Activated CD4-positive, alpha-beta T cell treated with anti-CD3 and anti-CD28 coated beads, Interleukin-2, amount 50 U/mL, for 1 hour (primary cell): ENCODE results near the gene NRN1L.
"Not testable (repeated sequence)": the region's sequence is repeated elsewhere in the genome, so short reads cannot be mapped to it uniquely, and the experiment has no call there.

ENCODE experiments used
- DNase-seq: peaks from one replicate; pipeline ENCODE4 v3.0.0-alpha.2; 2020

NRN1L gene

DNA sequence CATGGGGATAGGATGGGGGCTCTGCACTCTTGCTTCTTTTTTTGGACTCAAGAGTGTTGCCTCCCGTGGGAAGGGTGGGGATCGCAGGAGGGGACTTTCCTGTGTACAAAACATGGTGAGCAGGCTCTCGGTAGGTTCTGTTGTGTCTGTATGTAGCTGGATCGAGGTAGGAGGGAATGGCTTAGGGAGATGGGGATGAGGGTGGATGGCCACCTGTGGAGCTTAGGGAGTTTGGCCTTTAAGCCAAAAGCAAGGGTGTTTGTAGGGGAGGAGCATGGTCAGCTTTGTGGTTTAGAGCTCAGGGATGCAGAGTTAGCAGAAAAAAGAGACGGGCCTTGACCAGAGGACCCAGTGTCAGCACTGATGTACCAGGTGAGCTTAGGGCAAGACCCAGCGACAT is 22.8 kb upstream of the NRN1L start:
- DNase-seq: no peak

DNA sequence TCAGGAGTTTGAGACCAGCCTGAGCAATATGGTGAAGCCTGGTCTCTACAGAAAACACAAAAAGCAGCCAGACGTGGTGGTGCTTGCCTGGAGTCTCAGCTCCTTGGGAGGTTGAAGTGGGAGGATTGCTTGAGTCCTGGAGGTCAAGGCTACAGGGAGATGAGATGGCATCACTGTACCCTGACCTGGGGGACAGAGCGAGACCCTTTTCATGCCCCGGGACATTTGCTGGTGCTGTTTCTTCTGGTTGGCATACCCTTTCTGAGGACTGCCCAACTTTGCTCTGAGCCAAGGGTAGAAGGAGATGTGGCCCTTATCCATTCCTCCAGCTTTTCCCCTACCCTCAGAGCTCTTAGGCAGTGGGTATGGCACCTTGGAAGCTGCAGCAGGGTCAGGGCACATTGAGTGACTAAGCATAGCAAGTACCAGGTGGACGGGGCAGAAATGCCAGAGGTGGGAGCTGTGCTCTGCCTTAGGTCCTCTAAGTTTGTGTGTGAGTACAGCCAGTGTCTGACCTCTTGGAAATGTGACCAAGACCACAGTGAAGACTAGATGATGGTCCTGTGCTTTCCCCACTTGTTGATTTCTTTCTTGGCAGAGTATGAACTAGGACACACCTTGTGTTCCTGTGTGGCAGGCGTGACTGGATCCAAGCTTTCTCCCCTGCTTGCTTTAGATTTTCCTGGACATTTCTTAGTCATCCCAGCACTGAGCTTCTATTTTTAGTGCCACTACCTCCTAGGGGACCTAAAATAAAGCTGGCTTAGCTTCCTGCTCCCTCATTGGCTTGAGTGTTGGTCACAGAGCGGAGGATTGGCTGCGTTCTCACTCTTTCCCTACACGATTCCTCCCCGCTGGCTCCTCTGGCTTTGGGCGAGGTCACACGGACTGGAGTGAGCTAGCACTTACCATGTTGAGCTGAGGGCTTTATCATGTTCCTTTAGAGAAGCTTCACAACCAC is 21.8 kb upstream of the NRN1L start:
- no peak for DNase-seq

DNA sequence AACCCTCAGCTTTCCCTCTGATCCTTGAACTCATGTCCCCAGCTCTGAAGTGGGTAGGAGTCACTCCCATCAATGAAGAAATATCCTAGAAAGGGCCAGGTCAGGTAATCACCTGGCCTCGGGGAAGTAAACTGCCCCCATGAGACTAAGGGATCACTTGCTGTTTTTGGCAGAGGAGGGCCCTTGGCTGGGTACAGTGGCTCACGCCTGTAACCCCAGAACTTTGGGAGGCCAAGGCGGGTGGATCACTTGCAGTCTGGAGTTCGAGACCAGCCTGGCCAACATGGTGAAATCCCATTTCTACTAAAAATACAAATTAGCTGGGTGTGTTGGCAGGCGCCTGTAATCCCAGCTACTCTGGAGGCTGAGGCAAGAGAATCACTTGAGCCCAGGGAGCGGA is 20.6 kb upstream of the NRN1L start:
- not testable (repeated sequence) for DNase-seq

DNA sequence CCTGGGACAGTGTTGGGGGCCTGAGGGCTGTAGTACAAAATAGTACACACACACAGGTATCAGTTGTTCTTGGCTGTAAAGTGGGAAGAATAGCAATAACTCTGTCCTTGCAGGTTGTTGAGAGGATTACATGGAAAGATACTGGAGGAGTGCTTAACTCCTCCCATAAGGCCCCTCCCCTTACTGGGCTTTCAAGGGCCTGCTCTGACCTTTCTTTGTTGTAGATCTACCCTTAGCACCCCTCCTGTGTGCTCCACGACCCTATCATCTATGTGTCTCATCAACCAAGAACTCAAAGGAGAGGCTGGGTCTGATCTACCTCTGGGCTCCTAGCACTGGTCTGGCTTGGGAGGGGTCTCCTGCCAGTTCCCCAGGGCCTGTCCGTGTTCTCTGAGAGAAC is 20.1 kb upstream of the NRN1L start:
- DNase-seq: no peak

DNA sequence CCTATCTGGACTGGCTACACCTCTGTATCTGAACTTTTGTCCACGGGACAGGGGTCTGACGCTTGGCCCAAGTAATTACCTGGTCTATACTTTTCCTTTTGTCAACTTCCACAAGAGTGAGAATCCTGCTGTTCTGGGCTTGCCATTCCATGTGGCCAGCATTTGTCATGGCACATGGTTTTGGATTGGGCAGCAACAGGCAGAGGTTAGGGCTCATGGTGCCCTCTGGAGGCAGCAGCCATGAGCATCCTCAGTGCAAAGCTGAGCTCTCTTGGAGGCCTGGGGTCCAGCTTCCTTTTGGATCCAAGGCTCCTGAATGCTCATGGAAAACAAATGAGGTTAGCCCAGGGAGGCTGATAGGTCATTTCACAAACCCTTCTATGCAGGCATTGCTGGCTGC is 19.4 kb upstream of the NRN1L start:
- peak; percentile 8 for DNase-seq

DNA sequence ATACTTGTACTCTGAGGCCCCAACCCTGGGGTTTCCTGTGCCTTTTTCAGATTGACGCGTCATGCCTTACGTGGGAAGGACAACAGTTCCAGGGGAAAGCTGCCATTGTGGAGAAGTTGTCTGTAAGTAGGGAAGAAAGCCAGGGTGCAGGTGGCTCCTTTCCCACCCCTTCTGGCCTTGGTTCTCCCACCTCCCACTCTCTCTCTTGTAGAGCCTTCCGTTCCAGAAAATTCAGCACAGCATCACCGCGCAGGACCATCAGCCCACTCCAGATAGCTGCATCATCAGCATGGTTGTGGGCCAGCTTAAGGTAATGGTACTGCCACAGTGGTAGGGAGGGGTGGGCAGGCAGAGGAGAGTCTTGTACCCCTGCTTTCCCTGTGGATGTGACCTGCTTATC is 16.4 kb upstream of the NRN1L start:
- no peak for DNase-seq

DNA sequence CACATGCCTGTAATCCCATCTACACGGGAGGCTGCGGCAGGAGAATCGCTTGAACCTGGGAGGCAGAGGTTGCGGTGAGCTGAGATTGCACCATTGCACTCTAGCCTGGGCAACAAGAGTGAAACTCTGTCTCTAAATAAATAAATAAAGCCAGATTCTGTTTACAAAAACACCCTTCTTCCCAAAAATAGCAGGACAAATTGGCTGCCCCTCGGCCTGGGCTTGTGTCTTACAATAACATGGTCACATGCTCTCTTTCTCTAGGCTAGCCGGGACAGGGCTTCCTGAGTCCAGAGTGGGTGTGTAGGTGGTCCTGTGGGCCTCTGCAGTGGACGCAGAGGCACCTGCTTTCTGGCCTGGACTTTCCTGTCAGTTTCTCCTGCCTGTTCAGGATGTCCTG is 15.0 kb upstream of the NRN1L start:
- no peak for DNase-seq

DNA sequence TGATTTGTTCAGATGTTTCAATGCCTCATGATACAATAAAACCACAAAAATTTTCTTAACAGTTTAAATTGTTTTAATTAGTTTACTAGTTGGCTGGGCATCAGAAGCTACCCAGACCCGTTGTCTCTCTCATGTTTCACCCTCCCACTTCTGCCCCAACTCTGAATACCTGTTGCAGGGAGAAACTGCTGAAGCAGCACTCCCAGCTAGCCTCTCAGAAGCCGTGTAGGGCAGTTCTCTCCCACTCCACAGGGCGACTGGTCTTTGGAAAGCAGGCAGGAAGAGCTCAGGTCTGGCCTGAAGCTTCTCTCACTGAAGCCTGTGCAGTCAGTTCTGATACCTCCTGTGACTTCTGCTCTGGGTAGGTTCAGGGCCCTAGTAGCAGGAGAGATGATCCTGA is 13.4 kb upstream of the NRN1L start:
- DNase-seq: no peak

DNA sequence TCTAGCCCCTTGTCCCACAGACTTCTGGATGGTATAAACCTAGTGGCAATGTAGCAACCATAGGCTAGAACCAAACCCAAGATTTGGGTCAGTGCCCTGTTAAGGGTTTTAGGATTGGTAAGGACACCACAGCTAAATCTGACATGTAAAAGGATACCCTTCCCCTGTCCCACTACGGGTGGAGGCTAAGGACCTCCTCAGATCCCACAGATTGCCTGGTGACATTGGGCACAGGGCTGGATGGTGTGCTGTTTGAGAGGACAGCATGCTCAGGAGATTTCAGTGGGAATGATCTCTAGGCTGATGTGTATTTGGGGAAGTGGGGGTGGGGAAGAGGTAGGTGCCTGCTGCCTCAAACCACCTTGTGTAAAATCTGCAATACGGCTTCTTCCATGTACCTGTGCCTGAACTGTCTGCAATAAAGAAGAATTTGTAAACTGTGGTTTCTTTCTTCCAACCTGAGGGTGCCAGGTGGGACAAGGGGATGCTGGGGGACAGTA is 12.5 kb upstream of the NRN1L start:
- DNase-seq: no peak

DNA sequence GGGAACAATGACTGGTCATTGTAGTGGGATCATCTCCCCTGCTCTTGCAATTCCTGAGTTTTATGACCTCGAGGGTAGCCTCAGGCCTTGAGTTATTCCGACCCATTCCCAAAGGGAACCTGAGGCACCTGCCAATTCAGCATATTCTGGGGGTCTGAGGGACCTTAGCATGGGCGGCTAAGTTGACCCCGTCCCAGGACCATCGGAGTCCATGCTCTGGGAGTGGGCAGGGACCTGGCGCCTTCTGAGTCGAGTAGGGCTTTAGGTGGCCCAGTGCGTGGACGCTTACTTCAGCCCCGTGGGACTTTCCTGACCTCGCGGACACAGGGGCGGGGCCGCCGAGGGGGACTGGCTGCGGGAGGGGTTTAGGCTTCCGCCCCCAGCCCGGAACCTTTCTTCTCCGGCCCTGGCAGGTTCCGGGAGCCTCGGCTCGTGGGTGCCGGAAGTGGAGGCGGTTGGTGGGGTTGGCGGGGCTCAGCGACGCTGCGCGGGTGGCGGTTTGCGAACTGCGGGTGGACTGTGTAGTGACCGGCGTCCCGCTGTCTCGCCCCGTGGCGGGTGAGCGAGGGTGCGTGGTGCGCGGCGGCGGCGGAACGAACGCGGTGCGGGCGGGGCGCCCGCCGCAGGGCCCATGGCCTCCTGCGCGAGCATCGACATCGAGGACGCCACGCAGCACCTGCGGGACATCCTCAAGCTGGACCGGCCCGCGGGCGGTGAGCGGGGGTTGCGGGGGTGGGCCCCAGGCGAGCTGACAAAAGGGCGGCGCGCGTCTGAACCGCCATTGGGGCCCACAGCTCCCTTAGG is 11.9 kb upstream of the NRN1L start, which contains the start of gene EDC4:
Gene EDC4 (plus strand): TSS at position 422 of the 804 bp plus-strand sequence. CDS start 210 bp downstream, at position 632.
- peak; percentile 84 for DNase-seq

DNA sequence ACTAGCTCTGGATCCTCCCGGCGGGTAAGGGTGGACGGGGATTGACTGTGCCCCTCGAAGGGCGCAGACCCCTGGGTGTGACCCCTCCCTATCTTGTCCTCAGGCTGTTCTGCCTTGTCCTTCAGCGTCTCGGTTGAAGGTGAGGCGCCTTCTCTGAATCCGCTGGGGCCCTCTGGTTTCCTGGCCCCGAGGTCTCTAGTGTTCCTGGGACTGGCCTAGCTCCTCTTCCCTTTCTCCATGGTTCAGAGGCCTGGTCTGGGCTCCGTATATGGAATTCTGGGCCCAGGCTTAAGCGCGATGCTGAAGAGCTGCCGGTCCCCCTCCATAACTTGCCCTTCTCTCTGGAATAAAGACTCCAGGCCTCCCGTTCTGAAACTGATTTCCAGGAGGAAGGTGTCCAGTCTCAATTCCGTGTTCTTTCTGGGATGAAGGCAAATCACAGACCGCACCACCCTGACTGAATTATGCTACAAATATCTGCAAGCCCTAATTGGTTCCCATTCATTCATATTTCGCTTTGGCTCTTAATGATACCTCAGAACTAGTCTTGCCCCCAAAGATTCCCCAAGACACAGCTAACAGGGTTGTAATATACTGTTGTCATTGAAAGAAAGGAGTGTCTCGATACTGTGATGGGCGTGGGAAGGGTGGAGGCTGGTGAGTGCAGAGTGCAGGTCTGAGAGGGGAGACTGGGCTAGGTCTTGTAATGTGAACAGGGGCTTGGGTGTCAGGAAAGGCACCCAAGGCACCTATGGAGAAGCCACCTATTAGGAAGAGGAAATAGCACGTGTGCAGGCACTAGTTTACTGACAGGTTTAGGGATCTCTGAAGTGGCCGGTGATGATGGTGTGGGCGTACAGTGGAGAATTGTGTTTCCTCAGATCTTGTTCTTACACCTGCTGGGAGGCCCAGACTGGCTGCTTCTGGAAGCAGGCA is 11.0 kb upstream of the NRN1L start:
- DNase-seq: no peak

DNA sequence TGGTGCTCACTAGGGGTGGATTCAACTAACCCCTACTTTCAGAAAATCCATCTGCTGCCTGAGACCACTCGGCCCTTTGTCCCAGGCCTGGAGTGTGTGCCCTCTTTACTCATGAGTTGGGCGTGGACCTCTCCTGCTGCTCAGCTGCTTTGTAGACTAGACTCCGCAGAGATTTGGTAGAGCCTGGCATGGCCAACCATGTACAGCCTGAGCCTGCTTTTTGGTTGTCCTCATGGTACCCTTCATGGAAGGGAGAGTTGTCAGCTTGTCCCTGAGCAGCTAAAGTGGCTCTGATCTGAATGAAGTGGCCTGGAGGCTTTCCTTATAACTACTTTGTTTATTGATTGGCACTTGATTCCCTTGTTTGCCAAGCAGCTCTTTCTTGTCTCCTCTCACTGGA is 10.3 kb upstream of the NRN1L start:
- DNase-seq: no peak

DNA sequence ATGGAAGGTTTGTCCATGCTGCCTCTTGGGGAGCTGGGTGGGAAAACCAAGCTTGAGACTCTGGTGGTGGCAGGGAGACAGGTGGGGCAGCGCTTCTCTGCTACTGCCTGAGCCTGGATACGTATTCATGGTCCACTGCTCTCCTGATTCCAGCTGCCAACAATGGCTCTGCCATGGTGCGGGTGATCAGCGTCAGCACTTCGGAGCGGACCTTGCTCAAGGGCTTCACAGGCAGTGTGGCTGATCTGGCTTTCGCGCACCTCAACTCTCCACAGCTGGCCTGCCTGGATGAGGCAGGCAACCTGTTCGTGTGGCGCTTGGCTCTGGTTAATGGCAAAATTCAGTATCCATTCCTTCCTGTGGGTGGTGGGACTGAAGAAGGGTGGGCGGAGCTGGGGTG is 7.6 kb upstream of the NRN1L start:
- DNase-seq: no peak

DNA sequence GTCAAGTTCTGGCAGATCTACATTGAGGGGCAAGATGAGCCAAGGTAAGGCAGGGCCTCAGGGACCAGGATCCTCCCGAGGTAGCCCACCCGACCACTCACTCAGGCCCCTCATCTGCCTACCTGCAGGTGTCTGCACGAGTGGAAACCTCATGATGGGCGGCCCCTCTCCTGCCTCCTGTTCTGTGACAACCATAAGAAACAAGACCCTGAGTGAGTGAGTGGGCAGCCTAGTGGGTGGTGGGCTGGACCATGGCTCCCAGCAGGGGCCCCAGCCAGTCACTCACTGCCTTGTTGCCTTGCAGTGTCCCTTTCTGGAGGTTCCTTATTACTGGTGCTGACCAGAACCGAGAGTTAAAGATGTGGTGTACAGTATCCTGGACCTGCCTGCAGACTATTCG is 6.5 kb upstream of the NRN1L start:
- DNase-seq: no peak

DNA sequence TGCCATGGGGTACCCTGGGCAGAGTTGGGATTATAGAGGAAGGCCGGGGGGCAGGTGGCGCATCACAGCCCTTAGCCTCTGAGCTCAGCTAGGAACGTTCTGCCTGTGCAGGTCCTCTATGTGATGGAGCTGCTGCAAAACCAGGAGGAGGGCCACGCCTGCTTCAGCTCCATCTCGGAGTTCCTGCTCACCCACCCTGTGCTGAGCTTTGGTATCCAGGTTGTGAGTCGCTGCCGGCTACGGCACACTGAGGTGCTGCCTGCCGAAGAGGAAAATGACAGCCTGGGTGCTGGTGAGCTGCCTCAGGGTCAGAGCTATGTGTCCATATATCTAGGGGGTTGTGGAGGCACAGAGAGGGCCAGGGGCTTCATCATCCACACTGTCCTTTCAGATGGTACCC is 5.8 kb upstream of the NRN1L start:
- no peak for DNase-seq

DNA sequence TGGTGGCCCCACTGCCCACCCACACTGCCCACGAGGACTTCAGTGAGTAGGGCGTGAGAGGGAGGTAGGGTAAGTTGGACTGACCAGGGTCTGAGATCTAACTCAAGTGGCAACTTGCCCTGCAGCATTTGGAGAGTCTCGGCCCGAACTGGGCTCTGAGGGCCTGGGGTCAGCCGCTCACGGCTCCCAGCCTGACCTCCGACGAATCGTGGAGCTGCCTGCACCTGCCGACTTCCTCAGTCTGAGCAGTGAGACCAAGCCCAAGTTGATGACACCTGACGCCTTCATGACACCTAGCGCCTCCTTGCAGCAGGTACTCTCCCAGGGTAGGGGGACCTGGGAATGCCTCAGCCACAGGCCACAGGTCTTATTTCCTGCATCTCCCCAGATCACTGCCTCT is 5.2 kb upstream of the NRN1L start:
- no peak for DNase-seq

DNA sequence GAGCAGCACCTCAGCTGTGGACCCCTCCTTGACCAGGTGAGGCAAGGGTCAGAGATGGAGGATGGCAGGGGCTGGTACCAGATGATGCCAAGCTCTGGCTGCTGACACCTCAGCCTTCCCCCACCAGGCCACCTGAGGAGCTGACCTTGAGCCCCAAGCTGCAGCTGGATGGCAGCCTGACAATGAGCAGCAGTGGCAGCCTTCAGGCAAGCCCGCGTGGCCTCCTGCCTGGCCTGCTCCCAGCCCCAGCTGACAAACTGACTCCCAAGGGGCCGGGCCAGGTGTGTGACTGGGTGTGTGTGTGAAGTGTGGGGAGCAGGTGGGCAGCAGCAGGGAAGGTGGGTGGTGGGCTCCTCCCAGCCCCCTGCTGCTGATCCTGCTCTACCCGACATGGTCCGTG is 4.7 kb upstream of the NRN1L start:
- DNase-seq: no peak

DNA sequence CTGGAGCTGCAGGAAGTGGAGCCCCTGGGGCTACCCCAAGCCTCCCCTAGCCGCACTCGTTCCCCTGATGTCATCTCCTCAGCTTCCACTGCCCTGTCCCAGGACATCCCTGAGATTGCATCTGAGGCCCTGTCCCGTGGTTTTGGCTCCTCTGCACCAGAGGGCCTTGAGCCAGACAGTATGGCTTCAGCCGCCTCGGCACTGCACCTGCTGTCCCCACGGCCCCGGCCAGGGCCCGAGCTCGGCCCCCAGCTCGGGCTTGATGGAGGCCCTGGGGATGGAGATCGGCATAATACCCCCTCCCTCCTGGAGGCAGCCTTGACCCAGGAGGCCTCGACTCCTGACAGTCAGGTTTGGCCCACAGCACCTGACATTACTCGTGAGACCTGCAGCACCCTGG is 4.1 kb upstream of the NRN1L start:
- no peak for DNase-seq

DNA sequence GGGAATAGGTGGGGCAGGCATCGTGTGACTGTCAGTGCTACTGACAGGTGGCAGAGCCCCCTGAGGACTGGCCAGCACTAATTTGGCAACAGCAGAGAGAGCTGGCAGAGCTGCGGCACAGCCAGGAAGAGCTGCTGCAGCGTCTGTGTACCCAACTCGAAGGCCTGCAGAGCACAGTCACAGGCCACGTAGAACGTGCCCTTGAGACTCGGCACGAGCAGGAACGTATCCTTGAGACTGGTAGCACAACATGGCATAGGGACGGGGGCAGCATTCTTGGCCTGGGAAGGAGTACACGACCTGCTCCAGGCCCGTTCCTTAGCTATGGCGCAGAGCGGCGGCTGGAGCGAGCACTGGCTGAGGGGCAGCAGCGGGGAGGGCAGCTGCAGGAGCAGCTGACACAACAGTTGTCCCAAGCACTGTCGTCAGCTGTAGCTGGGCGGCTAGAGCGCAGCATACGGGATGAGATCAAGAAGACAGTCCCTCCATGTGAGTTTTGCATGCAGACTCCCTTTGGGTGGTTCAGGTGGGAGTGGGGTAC is 3.0 kb upstream of the NRN1L start:
- no peak for DNase-seq

DNA sequence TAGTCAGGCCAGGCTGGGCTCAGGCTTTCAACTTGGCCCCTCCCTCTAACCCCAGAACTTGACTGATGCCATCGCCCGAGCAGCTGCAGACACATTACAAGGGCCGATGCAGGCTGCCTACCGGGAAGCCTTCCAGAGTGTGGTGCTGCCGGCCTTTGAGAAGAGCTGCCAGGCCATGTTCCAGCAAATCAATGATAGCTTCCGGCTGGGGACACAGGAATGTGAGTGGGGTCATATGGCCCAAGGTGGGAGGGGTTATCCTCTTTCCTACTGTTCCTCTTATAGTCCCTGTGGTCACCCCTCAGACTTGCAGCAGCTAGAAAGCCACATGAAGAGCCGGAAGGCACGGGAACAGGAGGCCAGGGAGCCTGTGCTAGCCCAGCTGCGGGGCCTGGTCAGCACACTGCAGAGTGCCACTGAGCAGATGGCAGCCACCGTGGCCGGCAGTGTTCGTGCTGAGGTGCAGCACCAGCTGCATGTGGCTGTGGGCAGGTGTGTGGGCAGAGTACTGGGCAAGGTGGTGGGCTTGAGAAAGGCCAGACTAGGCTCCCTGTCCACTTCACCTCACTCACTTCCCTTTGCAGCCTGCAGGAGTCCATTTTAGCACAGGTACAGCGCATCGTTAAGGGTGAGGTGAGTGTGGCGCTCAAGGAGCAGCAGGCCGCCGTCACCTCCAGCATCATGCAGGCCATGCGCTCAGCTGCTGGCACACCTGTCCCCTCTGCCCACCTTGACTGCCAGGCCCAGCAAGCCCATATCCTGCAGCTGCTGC is 2.1 kb upstream of the NRN1L start:
- no peak for DNase-seq

DNA sequence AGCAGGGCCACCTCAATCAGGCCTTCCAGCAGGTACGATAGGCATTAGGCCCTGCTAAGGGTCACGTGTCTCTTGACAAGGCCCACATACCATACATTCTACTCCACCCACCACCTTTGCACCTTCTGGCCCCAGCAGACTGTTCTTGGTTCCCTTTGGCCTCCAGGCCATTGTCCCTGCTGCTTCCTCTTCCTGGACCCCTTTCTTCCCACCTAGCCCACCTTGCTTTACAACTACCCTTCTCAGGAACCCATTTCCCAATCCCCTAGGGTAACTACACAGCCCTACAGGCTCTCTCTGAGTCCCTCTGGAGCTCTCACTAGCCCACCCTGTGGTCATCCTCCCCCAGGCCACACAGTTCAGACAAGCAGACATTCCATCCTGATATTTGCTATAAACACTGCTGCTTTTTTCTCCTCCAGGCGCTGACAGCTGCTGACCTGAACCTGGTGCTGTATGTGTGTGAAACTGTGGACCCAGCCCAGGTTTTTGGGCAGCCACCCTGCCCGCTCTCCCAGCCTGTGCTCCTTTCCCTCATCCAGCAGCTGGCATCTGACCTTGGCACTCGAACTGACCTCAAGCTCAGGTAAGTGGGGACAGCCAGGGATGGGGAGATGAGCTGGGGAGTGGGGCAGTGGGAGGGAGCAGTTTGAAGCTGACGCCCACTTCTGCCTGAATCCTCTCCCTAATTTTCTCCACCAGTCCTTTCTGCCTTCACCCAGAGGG is 1.4 kb upstream of the NRN1L start:
- DNase-seq: no peak
